H54 (cell line): ENCODE results near the gene OSBPL5.

Experiments used
- DNase-seq: peaks from one replicate; pipeline ENCODE4 v3.0.0; 2011; ENCODE audit warnings: low spot score, mixed read lengths; ENCODE audit not compliant: insufficient read length
- FAIRE-seq: peaks from 3 replicates; lab custom pipeline; 2011; peaks lifted over from hg19 to GRCh38; lab: Jason Lieb, UNC
- POLR2A ChIP-seq: IDR thresholded peaks from 2 replicates; pipeline ENCODE4 v1.6.1; 2011; ENCODE audit warnings: low read depth, mild to moderate bottlenecking, low read length

Gene OSBPL5

GRCh38 chr11:3057069-3057963, 107.8 kb downstream of the OSBPL5 start, which contains the start of gene CARS1:
CARS1 (minus strand) TSS chr11:3057423; CDS start chr11:3057367, 56 bp downstream.
- TF ChIP-seq POLR2A: peak; percentile 83
- FAIRE-seq: no peak
- DNase-seq: peak; percentile 94

- FAIRE-seq: no peak
- DNase-seq: no peak
- TF ChIP-seq POLR2A: no peak
These were observed 108.6 kb downstream of the OSBPL5 start for GRCh38 chr11:3056296-3057068.

- no peak for FAIRE-seq
- TF ChIP-seq POLR2A: no peak
- DNase-seq: no peak
These were observed 109.2 kb downstream of the OSBPL5 start for GRCh38 chr11:3055891-3056290.

GRCh38 chr11:3052567-3052966, 112.5 kb downstream of the OSBPL5 start:
- no peak for TF ChIP-seq POLR2A
- FAIRE-seq (no peak), DNase-seq (no peak)

- TF ChIP-seq POLR2A: no peak
- DNase-seq (no peak), FAIRE-seq (no peak)
These were observed 113.0 kb downstream of the OSBPL5 start for GRCh38 chr11:3052109-3052479.

- DNase-seq: no peak
- no peak for TF ChIP-seq POLR2A
- FAIRE-seq: no peak
These were observed 113.7 kb downstream of the OSBPL5 start for GRCh38 chr11:3051196-3052108.

GRCh38 chr11:3050386-3051195, 114.5 kb downstream of the OSBPL5 start:
- TF ChIP-seq POLR2A: no peak
- FAIRE-seq: no peak
- no peak for DNase-seq

GRCh38 chr11:3049430-3050243, 115.5 kb downstream of the OSBPL5 start:
- DNase-seq: peak; percentile 96
- FAIRE-seq: peak; percentile 45
- no peak for TF ChIP-seq POLR2A

GRCh38 chr11:3047637-3048036, 117.5 kb downstream of the OSBPL5 start:
- TF ChIP-seq POLR2A: no peak
- no peak for DNase-seq
- FAIRE-seq: no peak

GRCh38 chr11:3046641-3047040, 118.5 kb downstream of the OSBPL5 start:
- FAIRE-seq (no peak), DNase-seq (no peak)
- TF ChIP-seq POLR2A: no peak

- TF ChIP-seq POLR2A: no peak
- FAIRE-seq: no peak
These were observed 118.9 kb downstream of the OSBPL5 start for GRCh38 chr11:3046190-3046589.

GRCh38 chr11:3044915-3045314, 120.2 kb downstream of the OSBPL5 start:
- TF ChIP-seq POLR2A: no peak
- no peak for DNase-seq
- FAIRE-seq: no peak

More at GRCh38 chr11:3046190-3046589, 118.9 kb downstream of the OSBPL5 start:
- DNase-seq: no peak
